Suprapubic skin (tissue), 4 donors: Measurements from ENCODE around the gene RNF11.

Experiments used
- CTCF ChIP-seq, 2 donors: fragments of 200-600 bp in 1 of 2; fragments of 450-650 bp in 1 of 2; sonication (generic) in 1 of 2; IDR thresholded peaks; one replicate each; pipeline ENCODE4 v1.5.1; 2016 to 2019; ENCODE audit warnings: antibody characterized with exemption in 2 of 2, mild to moderate bottlenecking in 1 of 2, moderate library complexity in 1 of 2
- EP300 ChIP-seq: sonication (generic); formaldehyde crosslinking; IDR thresholded peaks from one replicate; pipeline ENCODE4 v1.6.1; 2017; ENCODE audit warnings: antibody characterized with exemption
- POLR2A ChIP-seq, 2 donors: fragments of 450-650 bp; IDR thresholded peaks; one replicate each; pipeline ENCODE4 v1.6.1; 2017; ENCODE audit warnings: antibody characterized with exemption in 2 of 2, mild to moderate bottlenecking in 2 of 2, moderate library complexity in 2 of 2
- POLR2AphosphoS5 ChIP-seq, 3 donors: sonication (generic); formaldehyde crosslinking; IDR thresholded peaks; one replicate each; pipeline ENCODE4 v1.6.1; 2017; ENCODE audit warnings: antibody characterized with exemption in 3 of 3

DNA sequence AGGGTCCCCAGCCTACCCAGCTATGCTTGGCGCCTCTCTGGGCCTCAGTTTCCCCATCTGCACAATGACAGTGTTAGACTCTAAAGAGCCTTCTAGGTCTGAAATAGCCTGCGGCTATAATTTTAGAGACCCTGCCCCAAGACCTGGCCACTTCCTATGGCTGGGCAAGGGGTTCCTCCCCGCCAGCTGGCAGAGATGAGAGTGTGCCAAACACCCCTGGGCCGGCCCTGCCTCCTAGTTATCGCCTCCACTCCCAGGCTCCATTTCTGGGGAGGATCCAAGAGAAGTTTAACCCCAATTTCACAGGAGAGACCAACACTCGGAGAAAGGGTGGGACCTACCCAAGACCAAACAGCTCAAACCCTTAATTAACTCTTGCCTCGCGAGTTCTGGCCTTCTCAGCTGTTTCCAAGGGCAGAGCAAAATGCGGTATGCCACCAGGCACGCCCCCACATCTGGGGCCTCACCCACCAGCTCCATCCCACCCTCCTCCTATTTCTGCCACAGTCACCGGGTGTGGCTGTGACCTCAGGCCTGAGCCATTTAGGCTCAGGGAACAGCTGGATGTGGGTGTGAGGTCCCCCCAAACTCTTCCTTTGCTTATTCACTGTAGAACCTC lies 58.6 kb downstream of the RNF11 start:
- TF ChIP-seq POLR2AphosphoS5 (IDR thresholded peaks at IDR 0.05): no peak
- no peak for TF ChIP-seq CTCF (IDR thresholded peaks at IDR 0.05)
- TF ChIP-seq POLR2A (IDR thresholded peaks at IDR 0.05): no peak
- no peak for TF ChIP-seq EP300
